Measurements from ENCODE around the gene PCBP3. TPM values are rescaled to one million over a fixed set of nuclear protein-coding genes. Genes with fewer than 3 reads are reported as not detected.
"Not testable (repeated sequence)": the region's sequence is repeated elsewhere in the genome, so short reads cannot be mapped to it uniquely, and the experiment has no call there.

PCBP3 gene
- polyA plus RNA-seq, 1 experiment = 1.6 TPM

GRCh38 chr21:45704311-45705108 lies 61.0 kb downstream of the PCBP3 start:
- Histone ChIP-seq H3K9me3 (ENCODE audit: control insufficient read depth, insufficient read depth, low read length) (no peaks in the 10 kb centered on the region), H3K4me3 (ENCODE audit: low read depth, low read length) (no peak overlapping the region), H3K27me3 (ENCODE audit: control insufficient read depth, insufficient read depth, low read length) (peaks cover 14% of the 10 kb centered on the region), H3K27ac (ENCODE audit: low read depth, low read length) (no peak overlapping the region)
- POLR2A ChIA-PET = no interaction called here
- CTCF ChIA-PET = no interaction called here
- TF ChIP-seq, protein P1, sequence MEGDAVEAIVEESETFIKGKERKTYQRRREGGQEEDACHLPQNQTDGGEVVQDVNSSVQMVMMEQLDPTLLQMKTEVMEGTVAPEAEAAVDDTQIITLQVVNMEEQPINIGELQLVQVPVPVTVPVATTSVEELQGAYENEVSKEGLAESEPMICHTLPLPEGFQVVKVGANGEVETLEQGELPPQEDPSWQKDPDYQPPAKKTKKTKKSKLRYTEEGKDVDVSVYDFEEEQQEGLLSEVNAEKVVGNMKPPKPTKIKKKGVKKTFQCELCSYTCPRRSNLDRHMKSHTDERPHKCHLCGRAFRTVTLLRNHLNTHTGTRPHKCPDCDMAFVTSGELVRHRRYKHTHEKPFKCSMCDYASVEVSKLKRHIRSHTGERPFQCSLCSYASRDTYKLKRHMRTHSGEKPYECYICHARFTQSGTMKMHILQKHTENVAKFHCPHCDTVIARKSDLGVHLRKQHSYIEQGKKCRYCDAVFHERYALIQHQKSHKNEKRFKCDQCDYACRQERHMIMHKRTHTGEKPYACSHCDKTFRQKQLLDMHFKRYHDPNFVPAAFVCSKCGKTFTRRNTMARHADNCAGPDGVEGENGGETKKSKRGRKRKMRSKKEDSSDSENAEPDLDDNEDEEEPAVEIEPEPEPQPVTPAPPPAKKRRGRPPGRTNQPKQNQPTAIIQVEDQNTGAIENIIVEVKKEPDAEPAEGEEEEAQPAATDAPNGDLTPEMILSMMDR (IDR thresholded peaks at IDR 0.05; ENCODE audit: low read depth, low read length) = no peak
- no peak for DNase-seq (ENCODE audit: low read depth, low spot score)

GRCh38 chr21:45706299-45706698 lies 62.8 kb downstream of the PCBP3 start:
- H3K27ac ChIP-seq (ENCODE audit: low read depth, low read length) = no peak overlapping the region
- DNase-seq (ENCODE audit: low read depth, low spot score) = no peak
- no peak overlapping the region for H3K4me3 ChIP-seq (ENCODE audit: low read depth, low read length)
- peaks cover 11% of the 10 kb centered on the region for H3K27me3 ChIP-seq (ENCODE audit: control insufficient read depth, insufficient read depth, low read length)
- TF ChIP-seq, protein P1 (IDR thresholded peaks at IDR 0.05; ENCODE audit: low read depth, low read length) = no peak
- CTCF ChIA-PET = no interaction called here
- H3K9me3 ChIP-seq (ENCODE audit: control insufficient read depth, insufficient read depth, low read length) = no peaks in the 10 kb centered on the region
- POLR2A ChIA-PET = no interaction called here

DNA sequence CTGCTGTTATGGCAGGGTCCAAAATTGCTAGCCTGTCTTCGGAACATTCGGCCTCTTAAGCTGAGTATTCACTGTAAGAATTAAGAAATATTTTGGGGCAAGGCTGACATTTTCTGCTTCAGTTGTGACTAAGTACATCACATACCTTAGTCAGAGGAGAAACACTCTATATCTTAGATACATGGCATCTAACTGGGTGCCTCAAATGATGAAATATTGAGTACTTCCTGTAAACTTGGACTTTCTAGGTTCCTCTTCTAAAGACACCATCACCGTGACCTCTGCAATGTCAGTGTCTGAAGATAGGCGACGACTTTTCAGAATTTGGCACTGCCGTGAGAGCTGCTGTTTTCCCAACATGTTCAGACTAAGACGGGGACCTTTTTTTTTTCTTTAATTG lies 65.6 kb downstream of the PCBP3 start:
- ChIA-PET CTCF (interaction anchor here (0.6 kb wide), 1 partner anchor 144 kb away, joined by 3 read pairs; no protein-coding TSS in a partner anchor), POLR2A (no interaction called here)
- no peak for DNase-seq (ENCODE audit: low read depth, low spot score)
- no peak overlapping the region for H3K27ac ChIP-seq (ENCODE audit: low read depth, low read length)
- no peak overlapping the region for H3K4me3 ChIP-seq (ENCODE audit: low read depth, low read length)
- TF ChIP-seq, protein P1 (IDR thresholded peaks at IDR 0.05; ENCODE audit: low read depth, low read length) = no peak
- H3K27me3 ChIP-seq (ENCODE audit: control insufficient read depth, insufficient read depth, low read length) = peaks cover 11% of the 10 kb centered on the region
- no peaks in the 10 kb centered on the region for H3K9me3 ChIP-seq (ENCODE audit: control insufficient read depth, insufficient read depth, low read length)

DNA sequence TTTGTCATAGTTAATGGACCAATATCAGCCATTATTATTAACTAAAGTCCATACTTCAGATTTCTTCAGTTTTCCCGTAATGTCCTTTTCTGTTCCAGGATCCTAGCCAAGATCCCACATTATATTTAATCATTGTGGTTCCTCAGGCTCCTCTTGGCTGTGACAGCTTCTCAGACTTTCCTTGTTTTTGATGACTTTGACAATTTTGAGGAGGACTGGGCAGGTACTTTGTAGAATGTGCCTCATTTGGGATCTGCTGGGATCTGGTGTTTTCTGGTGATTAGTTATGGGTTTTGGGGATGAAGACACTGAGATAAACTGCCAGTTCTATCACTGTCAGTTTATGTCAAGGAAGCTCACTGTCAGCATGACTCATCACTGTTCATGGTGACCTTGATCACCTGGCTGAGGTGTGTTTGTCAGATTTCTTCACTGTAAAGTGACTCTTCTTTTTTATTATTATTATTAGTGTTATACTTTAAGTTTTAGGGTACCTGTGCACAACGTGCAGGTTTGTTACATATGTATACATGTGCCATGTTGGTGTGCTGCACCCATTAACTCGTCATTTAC lies 66.3 kb downstream of the PCBP3 start:
- TF ChIP-seq, protein P1 (IDR thresholded peaks at IDR 0.05; ENCODE audit: low read depth, low read length) = no peak
- ChIA-PET POLR2A (no interaction called here), CTCF (interaction anchor here (0.6 kb wide), 1 partner anchor 144 kb away, joined by 3 read pairs; no protein-coding TSS in a partner anchor)
- H3K4me3 ChIP-seq (ENCODE audit: low read depth, low read length) = no peak overlapping the region
- H3K9me3 ChIP-seq (ENCODE audit: control insufficient read depth, insufficient read depth, low read length) = no peaks in the 10 kb centered on the region
- DNase-seq (ENCODE audit: low read depth, low spot score) = no peak
- H3K27me3 ChIP-seq (ENCODE audit: control insufficient read depth, insufficient read depth, low read length) = peaks cover 11% of the 10 kb centered on the region
- no peak overlapping the region for H3K27ac ChIP-seq (ENCODE audit: low read depth, low read length)

DNA sequence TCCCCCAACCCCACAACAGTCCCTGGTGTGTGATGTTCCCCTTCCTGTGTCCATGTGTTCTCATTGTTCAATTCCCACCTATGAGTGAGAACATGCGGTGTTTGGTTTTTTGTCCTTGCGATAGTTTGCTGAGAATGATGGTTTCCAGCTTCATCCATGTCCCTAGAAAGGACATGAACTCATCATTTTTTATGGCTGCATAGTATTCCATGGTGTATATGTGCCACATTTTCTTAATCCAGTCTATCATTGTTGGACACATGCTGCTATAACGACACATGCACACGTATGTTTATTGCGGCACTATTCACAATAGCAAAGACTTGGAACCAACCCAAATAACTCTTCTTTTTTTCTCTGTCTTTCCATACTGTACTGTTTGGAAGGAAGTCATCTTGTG lies 66.8 kb downstream of the PCBP3 start:
- CTCF ChIA-PET; H3K27me3 ChIP-seq (ENCODE audit: control insufficient read depth, insufficient read depth, low read length); H3K4me3 ChIP-seq (ENCODE audit: low read depth, low read length); DNase-seq (ENCODE audit: low read depth, low spot score); H3K9me3 ChIP-seq (ENCODE audit: control insufficient read depth, insufficient read depth, low read length); H3K27ac ChIP-seq (ENCODE audit: low read depth, low read length); POLR2A ChIA-PET: not testable (repeated sequence)
